ENCODE results near the gene NEURL1B.

NEURL1B gene

DNA sequence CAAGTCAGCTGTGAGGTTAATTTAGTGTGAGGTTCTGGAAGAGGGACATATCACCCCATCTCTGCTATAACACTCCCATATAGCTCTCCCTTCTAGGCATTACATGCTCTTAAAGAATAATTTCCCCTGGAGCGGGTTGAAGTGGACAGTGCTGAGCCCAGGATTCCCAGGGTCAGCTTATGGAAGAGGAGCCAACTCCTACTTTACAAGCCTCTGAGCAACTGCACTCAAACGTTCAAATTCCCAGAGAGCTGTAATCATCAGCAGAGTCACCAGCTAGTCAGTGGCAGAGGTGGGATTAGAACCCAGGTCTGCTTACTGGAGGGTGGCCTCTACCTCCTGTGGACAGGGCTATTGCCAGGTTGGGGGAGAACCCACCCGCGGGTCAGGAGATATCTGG lies 1.4 kb downstream of the NEURL1B start:
- Histone ChIP-seq H3K4me1 (ENCODE audit: control insufficient read depth, insufficient read depth, low read depth, low read length) (peaks cover 7% of the 10 kb centered on the region), H3K79me1 (replicated peaks; ENCODE audit: low read length, poor library complexity, severe bottlenecking) (no peaks in the 10 kb centered on the region), H2AK5ac (ENCODE audit: low read length, severe bottlenecking) (no peak overlapping the region), H3K27ac (ENCODE audit: low read length, poor library complexity, severe bottlenecking) (no peak overlapping the region), H2AFZ (ENCODE audit: low read depth, low read length) (no peak overlapping the region), H3K14ac (ENCODE audit: low read length in 2 of 2) (no peak overlapping the region), H3K23ac (ENCODE audit: low read length in 2 of 2) (no peak overlapping the region), H3K4me3 (ENCODE audit: insufficient read depth in 1 of 2, low read depth in 1 of 2, low read length in 2 of 2) (no peak overlapping the region), H3K9me3 (ENCODE audit: control insufficient read depth, low read length) (no peaks in the 10 kb centered on the region), H2BK5ac (ENCODE audit: low read depth, low read length, poor library complexity, severe bottlenecking) (no peak overlapping the region), H3K18ac (ENCODE audit: low read depth in 1 of 2, low read length in 2 of 2) (no peak overlapping the region), H2BK12ac (ENCODE audit: low read length in 2 of 2) (no peak overlapping the region), H4K91ac (ENCODE audit: low read length) (no peak overlapping the region), H3K36me3 (ENCODE audit: control insufficient read depth in 1 of 2, insufficient read depth in 2 of 2, low read depth in 1 of 2, low read length in 2 of 2) (no peaks in the 10 kb centered on the region), H3K4me2 (ENCODE audit: low read length, poor library complexity, severe bottlenecking) (no peak overlapping the region), H3K9ac (ENCODE audit: low read length) (no peak overlapping the region), H2BK120ac (ENCODE audit: low read depth, low read length) (no peak overlapping the region), H2BK15ac (ENCODE audit: low read depth, poor library complexity, severe bottlenecking) (no peak overlapping the region), H3K27me3 (ENCODE audit: control insufficient read depth in 1 of 2, insufficient read depth in 1 of 2, low read length in 2 of 2) (peaks cover 31 to 59% of the 10 kb centered on the region in 2 experiments), H3K4ac (ENCODE audit: low read depth in 1 of 2, low read length in 2 of 2) (no peak overlapping the region), H4K8ac (ENCODE audit: low read length) (no peak overlapping the region)
- 64% methylated on average over 4 of the region's 4 CpGs for WGBS
- DNase-seq, result peak; percentile 33

DNA sequence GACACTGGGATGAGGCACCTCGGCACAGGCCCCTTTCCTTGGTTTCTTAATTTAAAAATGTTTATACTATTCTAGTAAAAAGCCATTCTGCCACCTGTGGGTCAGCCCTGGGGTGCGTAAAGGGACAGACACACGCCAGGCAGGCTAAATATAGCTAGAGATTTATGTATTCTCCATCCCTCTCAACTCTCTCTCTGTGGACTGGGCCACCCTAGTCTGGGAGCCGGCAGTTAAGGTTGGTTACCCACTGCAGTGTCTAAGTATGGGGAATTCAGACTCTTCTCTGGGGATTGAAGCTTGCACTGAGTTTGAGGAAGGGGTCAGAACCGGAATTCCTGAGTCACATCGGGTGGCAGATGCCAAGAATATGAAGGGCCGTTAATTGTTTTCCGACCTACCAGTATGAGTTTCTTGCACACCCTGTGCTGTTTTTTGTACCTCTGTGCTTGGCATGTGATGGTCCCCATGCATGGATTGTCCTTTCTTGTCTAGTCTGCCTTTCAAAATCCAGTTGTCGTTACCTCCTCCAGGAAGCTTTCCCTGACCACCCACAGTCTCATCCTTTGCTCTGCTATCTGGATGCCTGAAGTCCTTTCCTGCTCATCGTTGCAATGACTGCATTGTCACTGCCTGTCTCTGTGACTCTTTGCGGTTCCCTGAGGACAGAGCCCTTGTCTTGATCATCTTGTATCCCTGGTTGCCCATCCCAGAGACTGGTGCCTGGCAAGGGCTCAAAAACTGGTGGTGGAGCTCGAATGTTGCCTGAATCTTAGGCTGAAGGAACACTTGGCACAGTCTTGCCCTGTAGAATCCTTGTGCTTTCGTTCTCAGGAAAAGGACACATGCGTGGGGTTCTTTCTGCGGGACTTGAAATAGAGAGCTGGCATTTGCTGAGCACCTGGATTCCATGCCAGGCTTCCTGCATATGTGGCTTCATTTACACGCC lies 2.1 kb downstream of the NEURL1B start:
- no peak overlapping the region for H2AK5ac ChIP-seq (ENCODE audit: low read length, severe bottlenecking)
- H2BK120ac ChIP-seq (ENCODE audit: low read depth, low read length), result no peak overlapping the region
- H3K79me1 ChIP-seq (replicated peaks; ENCODE audit: low read length, poor library complexity, severe bottlenecking), result no peaks in the 10 kb centered on the region
- no peak overlapping the region for H4K91ac ChIP-seq (ENCODE audit: low read length)
- H3K14ac ChIP-seq (ENCODE audit: low read length in 2 of 2), result no peak overlapping the region
- H2BK5ac ChIP-seq (ENCODE audit: low read depth, low read length, poor library complexity, severe bottlenecking), result no peak overlapping the region
- peaks cover 24 to 52% of the 10 kb centered on the region in 2 experiments for H3K27me3 ChIP-seq (ENCODE audit: control insufficient read depth in 1 of 2, insufficient read depth in 1 of 2, low read length in 2 of 2)
- DNase-seq, result no peak
- H3K23ac ChIP-seq (ENCODE audit: low read length in 2 of 2), result no peak overlapping the region
- no peak overlapping the region for H3K4ac ChIP-seq (ENCODE audit: low read depth in 1 of 2, low read length in 2 of 2)
- no peak overlapping the region for H3K4me3 ChIP-seq (ENCODE audit: insufficient read depth in 1 of 2, low read depth in 1 of 2, low read length in 2 of 2)
- H2BK15ac ChIP-seq (ENCODE audit: low read depth, poor library complexity, severe bottlenecking), result no peak overlapping the region
- no peak overlapping the region for H2BK12ac ChIP-seq (ENCODE audit: low read length in 2 of 2)
- H4K8ac ChIP-seq (ENCODE audit: low read length), result no peak overlapping the region
- no peak overlapping the region for H3K9ac ChIP-seq (ENCODE audit: low read length)
- no peaks in the 10 kb centered on the region for H3K9me3 ChIP-seq (ENCODE audit: control insufficient read depth, low read length)
- peaks cover 7% of the 10 kb centered on the region for H3K4me1 ChIP-seq (ENCODE audit: control insufficient read depth, insufficient read depth, low read depth, low read length)
- no peak overlapping the region for H2AFZ ChIP-seq (ENCODE audit: low read depth, low read length)
- no peak overlapping the region for H3K4me2 ChIP-seq (ENCODE audit: low read length, poor library complexity, severe bottlenecking)
- no peak overlapping the region for H3K27ac ChIP-seq (ENCODE audit: low read length, poor library complexity, severe bottlenecking)
- no peaks in the 10 kb centered on the region for H3K36me3 ChIP-seq (ENCODE audit: control insufficient read depth in 1 of 2, insufficient read depth in 2 of 2, low read depth in 1 of 2, low read length in 2 of 2)
- no peak overlapping the region for H3K18ac ChIP-seq (ENCODE audit: low read depth in 1 of 2, low read length in 2 of 2)
- 81% methylated on average over 13 of the region's 16 CpGs for WGBS

GRCh38 chr5:172644266-172644665 lies 3.2 kb downstream of the NEURL1B start:
- H2BK120ac ChIP-seq (ENCODE audit: low read depth, low read length), result no peak overlapping the region
- H3K27ac ChIP-seq (ENCODE audit: low read length, poor library complexity, severe bottlenecking), result no peak overlapping the region
- 82% methylated on average over 6 of the region's 6 CpGs for WGBS
- no peaks in the 10 kb centered on the region for H3K79me1 ChIP-seq (replicated peaks; ENCODE audit: low read length, poor library complexity, severe bottlenecking)
- no peaks in the 10 kb centered on the region for H3K9me3 ChIP-seq (ENCODE audit: control insufficient read depth, low read length)
- H3K4ac ChIP-seq (ENCODE audit: low read depth in 1 of 2, low read length in 2 of 2), result no peak overlapping the region
- no peak overlapping the region for H2BK12ac ChIP-seq (ENCODE audit: low read length in 2 of 2)
- no peak overlapping the region for H4K8ac ChIP-seq (ENCODE audit: low read length)
- H2BK15ac ChIP-seq (ENCODE audit: low read depth, poor library complexity, severe bottlenecking), result no peak overlapping the region
- H2BK5ac ChIP-seq (ENCODE audit: low read depth, low read length, poor library complexity, severe bottlenecking), result no peak overlapping the region
- H2AFZ ChIP-seq (ENCODE audit: low read depth, low read length), result no peak overlapping the region
- no peak for DNase-seq
- peaks cover 7% of the 10 kb centered on the region for H3K4me1 ChIP-seq (ENCODE audit: control insufficient read depth, insufficient read depth, low read depth, low read length)
- no peaks in the 10 kb centered on the region for H3K36me3 ChIP-seq (ENCODE audit: control insufficient read depth in 1 of 2, insufficient read depth in 2 of 2, low read depth in 1 of 2, low read length in 2 of 2)
- H3K4me3 ChIP-seq (ENCODE audit: insufficient read depth in 1 of 2, low read depth in 1 of 2, low read length in 2 of 2), result no peak overlapping the region
- H3K23ac ChIP-seq (ENCODE audit: low read length in 2 of 2), result no peak overlapping the region
- H3K27me3 ChIP-seq (ENCODE audit: control insufficient read depth in 1 of 2, insufficient read depth in 1 of 2, low read length in 2 of 2), result peaks cover 15 to 47% of the 10 kb centered on the region in 2 experiments
- H3K18ac ChIP-seq (ENCODE audit: low read depth in 1 of 2, low read length in 2 of 2), result no peak overlapping the region
- no peak overlapping the region for H3K9ac ChIP-seq (ENCODE audit: low read length)
- no peak overlapping the region for H3K14ac ChIP-seq (ENCODE audit: low read length in 2 of 2)
- H4K91ac ChIP-seq (ENCODE audit: low read length), result no peak overlapping the region
- no peak overlapping the region for H2AK5ac ChIP-seq (ENCODE audit: low read length, severe bottlenecking)
- no peak overlapping the region for H3K4me2 ChIP-seq (ENCODE audit: low read length, poor library complexity, severe bottlenecking)

DNA sequence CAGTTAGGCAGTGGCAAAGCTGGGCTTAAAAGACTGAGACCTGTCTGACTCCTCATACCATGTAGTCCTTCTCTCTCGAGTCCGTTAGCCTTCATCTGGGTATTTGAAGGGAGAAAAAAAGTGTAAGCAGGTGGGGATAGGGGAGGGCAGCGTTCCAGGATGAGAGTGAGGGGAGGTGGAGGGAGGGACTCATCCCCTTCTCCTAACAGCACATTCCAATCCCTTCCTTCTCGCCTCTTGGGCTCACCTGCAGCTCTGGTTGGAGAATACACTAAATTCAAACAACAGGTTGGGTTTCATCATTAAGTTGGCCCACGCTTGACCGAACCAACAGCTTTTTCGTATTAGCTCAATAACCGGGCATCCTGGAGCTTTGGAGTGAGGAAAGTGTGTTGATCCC lies 3.6 kb downstream of the NEURL1B start:
- H3K4me2 ChIP-seq (ENCODE audit: low read length, poor library complexity, severe bottlenecking), result no peak overlapping the region
- no peaks in the 10 kb centered on the region for H3K9me3 ChIP-seq (ENCODE audit: control insufficient read depth, low read length)
- no peak overlapping the region for H2BK12ac ChIP-seq (ENCODE audit: low read length in 2 of 2)
- H3K79me1 ChIP-seq (replicated peaks; ENCODE audit: low read length, poor library complexity, severe bottlenecking), result no peaks in the 10 kb centered on the region
- H2BK120ac ChIP-seq (ENCODE audit: low read depth, low read length), result no peak overlapping the region
- no peak overlapping the region for H2BK15ac ChIP-seq (ENCODE audit: low read depth, poor library complexity, severe bottlenecking)
- no peak for DNase-seq
- H3K18ac ChIP-seq (ENCODE audit: low read depth in 1 of 2, low read length in 2 of 2), result no peak overlapping the region
- peaks cover 12 to 49% of the 10 kb centered on the region in 2 experiments for H3K27me3 ChIP-seq (ENCODE audit: control insufficient read depth in 1 of 2, insufficient read depth in 1 of 2, low read length in 2 of 2)
- no peak overlapping the region for H3K4me3 ChIP-seq (ENCODE audit: insufficient read depth in 1 of 2, low read depth in 1 of 2, low read length in 2 of 2)
- 95% methylated on average over 7 of the region's 8 CpGs for WGBS
- no peak overlapping the region for H2AK5ac ChIP-seq (ENCODE audit: low read length, severe bottlenecking)
- peaks cover 7% of the 10 kb centered on the region for H3K4me1 ChIP-seq (ENCODE audit: control insufficient read depth, insufficient read depth, low read depth, low read length)
- no peak overlapping the region for H3K14ac ChIP-seq (ENCODE audit: low read length in 2 of 2)
- H4K91ac ChIP-seq (ENCODE audit: low read length), result no peak overlapping the region
- no peak overlapping the region for H3K27ac ChIP-seq (ENCODE audit: low read length, poor library complexity, severe bottlenecking)
- H4K8ac ChIP-seq (ENCODE audit: low read length), result no peak overlapping the region
- no peak overlapping the region for H2BK5ac ChIP-seq (ENCODE audit: low read depth, low read length, poor library complexity, severe bottlenecking)
- no peak overlapping the region for H2AFZ ChIP-seq (ENCODE audit: low read depth, low read length)
- H3K4ac ChIP-seq (ENCODE audit: low read depth in 1 of 2, low read length in 2 of 2), result no peak overlapping the region
- no peaks in the 10 kb centered on the region for H3K36me3 ChIP-seq (ENCODE audit: control insufficient read depth in 1 of 2, insufficient read depth in 2 of 2, low read depth in 1 of 2, low read length in 2 of 2)
- H3K9ac ChIP-seq (ENCODE audit: low read length), result no peak overlapping the region
- no peak overlapping the region for H3K23ac ChIP-seq (ENCODE audit: low read length in 2 of 2)

All from mesenchymal stem cell (in vitro differentiated cells and primary cell).